ENCODE results near the gene NFATC3. TPM values are rescaled to one million over a fixed set of nuclear protein-coding genes. Genes with fewer than 3 reads are reported as not detected.

The NFATC3 gene
- total RNA-seq, result 10 to 100 TPM; 15.5 to 19.5 TPM

DNA sequence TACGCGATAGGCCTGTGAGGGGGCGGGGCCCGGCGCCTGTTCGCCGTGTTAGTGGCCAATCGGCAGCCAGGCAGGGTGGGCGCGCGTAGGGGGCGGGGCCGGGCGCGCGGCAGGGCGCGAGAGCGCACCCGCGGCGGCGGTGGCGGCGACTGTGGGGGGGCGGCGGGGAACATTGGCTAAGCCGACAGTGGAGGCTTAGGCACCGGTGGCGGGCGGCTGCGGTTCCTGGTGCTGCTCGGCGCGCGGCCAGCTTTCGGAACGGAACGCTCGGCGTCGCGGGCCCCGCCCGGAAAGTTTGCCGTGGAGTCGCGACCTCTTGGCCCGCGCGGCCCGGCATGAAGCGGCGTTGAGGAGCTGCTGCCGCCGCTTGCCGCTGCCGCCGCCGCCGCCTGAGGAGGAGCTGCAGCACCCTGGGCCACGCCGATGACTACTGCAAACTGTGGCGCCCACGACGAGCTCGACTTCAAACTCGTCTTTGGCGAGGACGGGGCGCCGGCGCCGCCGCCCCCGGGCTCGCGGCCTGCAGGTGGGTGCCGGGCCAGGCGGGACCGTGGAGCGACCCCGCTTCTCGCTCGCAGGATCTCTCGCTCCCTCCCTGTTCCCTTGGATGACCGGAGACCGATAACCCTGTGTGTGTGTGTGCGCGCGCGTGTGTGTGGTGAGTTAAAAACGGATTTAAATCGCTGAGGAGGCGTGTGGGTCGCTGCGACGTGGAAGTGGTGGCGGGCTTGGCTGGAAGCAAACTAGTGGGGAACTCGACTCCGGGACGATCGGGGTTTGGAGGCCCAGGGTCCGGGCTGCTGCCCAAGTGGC lies at the start of gene NFATC3:
Gene NFATC3 (plus strand): TSS at position 112 of the 813 bp plus-strand sequence. CDS start 312 bp downstream, at position 424.
- intact Hi-C loops (cut with DNase I), result loop anchor here (10.0 kb wide), 1 partner anchor 139 kb away; no protein-coding TSS in a partner anchor
- ATAC-seq (peak; percentile 96), DNase-seq (peak; percentile 99)
- Histone ChIP-seq H3K27me3 (no peaks in the 10 kb centered on the region), H3K9me3 (no peaks in the 10 kb centered on the region), H3K4me3 (peak within 1 kb of the TSS; percentile 94 to 97), H3K4me1 (peaks cover 40% of the 10 kb centered on the region), H3K27ac (peak within 1 kb of the TSS; percentile 85 to 98 (median 90)), H3K36me3 (replicated peaks in 1 of 2; ENCODE audit: insufficient read depth in 1 of 2, low read depth in 2 of 2) (no peaks in the 10 kb centered on the region)
- WGBS, 2 donors, result 0% methylated on average over 1 to 87 of the region's 104 CpGs
- TF ChIP-seq POLR2A (IDR thresholded peaks at IDR 0.05), result peak; percentile 61 to 72 (median 64)
- TF ChIP-seq, protein P1, sequence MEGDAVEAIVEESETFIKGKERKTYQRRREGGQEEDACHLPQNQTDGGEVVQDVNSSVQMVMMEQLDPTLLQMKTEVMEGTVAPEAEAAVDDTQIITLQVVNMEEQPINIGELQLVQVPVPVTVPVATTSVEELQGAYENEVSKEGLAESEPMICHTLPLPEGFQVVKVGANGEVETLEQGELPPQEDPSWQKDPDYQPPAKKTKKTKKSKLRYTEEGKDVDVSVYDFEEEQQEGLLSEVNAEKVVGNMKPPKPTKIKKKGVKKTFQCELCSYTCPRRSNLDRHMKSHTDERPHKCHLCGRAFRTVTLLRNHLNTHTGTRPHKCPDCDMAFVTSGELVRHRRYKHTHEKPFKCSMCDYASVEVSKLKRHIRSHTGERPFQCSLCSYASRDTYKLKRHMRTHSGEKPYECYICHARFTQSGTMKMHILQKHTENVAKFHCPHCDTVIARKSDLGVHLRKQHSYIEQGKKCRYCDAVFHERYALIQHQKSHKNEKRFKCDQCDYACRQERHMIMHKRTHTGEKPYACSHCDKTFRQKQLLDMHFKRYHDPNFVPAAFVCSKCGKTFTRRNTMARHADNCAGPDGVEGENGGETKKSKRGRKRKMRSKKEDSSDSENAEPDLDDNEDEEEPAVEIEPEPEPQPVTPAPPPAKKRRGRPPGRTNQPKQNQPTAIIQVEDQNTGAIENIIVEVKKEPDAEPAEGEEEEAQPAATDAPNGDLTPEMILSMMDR (IDR thresholded peaks at IDR 0.05), result peak in 1 of 7 experiments; percentile 25

GRCh38 chr16:68037841-68038597 lies 47.2 kb upstream of the NFATC3 start:
- Histone ChIP-seq H3K4me3 (no peak overlapping the region), H3K36me3 (replicated peaks in 1 of 2; ENCODE audit: insufficient read depth in 1 of 2, low read depth in 2 of 2) (peaks cover 0 to 2% of the 10 kb centered on the region in 2 donors), H3K4me1 (no peaks in the 10 kb centered on the region), H3K9me3 (no peaks in the 10 kb centered on the region), H3K27ac (peak overlapping the region in 1 of 4 donors; percentile 24), H3K27me3 (no peaks in the 10 kb centered on the region)
- TF ChIP-seq, protein P1 (IDR thresholded peaks at IDR 0.05), result no peak
- no peak for TF ChIP-seq POLR2A (IDR thresholded peaks at IDR 0.05)
- ATAC-seq, result no peak
- WGBS, 2 donors, result 86 to 89% methylated on average over 8 to 9 of the region's 9 CpGs
- no peak for DNase-seq
- intact Hi-C loops (cut with DNase I), result no loop called here

- Histone ChIP-seq H3K27me3 (no peaks in the 10 kb centered on the region), H3K4me1 (no peaks in the 10 kb centered on the region), H3K4me3 (no peak overlapping the region), H3K9me3 (no peaks in the 10 kb centered on the region), H3K27ac (no peak overlapping the region), H3K36me3 (replicated peaks in 1 of 2; ENCODE audit: insufficient read depth in 1 of 2, low read depth in 2 of 2) (peaks cover 0 to 2% of the 10 kb centered on the region in 2 donors)
- WGBS, 2 donors, result 60 to 62% methylated on average over 13 to 14 of the region's 14 CpGs
- DNase-seq (peak; percentile 85 to 91 (median 86)), ATAC-seq (peak; percentile 94)
- TF ChIP-seq POLR2A (IDR thresholded peaks at IDR 0.05), result no peak
- TF ChIP-seq, protein P1 (IDR thresholded peaks at IDR 0.05), result peak; percentile 71 to 87 (median 79)
- intact Hi-C loops (cut with DNase I), result loop anchor here (10.0 kb wide), 1 partner anchor 226 kb away; no protein-coding TSS in a partner anchor
Measured at GRCh38 chr16:68040506-68041288, 44.5 kb upstream of the NFATC3 start.

DNA sequence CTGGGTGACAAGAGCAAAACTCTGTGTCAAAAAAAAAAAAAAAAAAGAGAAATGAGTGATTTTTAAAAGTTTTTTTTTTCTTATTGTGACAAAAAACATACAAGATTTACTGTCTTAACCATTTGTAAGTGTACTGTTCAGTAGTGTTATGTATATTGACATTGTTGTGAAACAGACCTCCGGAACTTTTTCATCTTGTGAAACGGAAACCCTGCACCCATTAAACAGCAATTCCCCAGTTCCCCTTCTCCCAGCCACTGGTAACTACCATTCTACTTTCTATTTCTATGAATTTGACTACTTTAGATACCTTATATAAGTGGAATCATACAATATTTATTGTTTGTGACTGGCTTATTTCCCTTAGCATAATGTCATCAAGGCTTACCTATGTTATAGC lies 43.4 kb upstream of the NFATC3 start:
- TF ChIP-seq POLR2A (IDR thresholded peaks at IDR 0.05), result no peak
- no peak for ATAC-seq
- intact Hi-C loops (cut with DNase I), result loop anchor here (10.0 kb wide), 1 partner anchor 227 kb away; no protein-coding TSS in a partner anchor

More for the DNA sequence above, 43.4 kb upstream of the NFATC3 start:
- Histone ChIP-seq H3K4me1 (no peaks in the 10 kb centered on the region), H3K9me3 (no peaks in the 10 kb centered on the region), H3K27me3 (no peaks in the 10 kb centered on the region), H3K36me3 (replicated peaks in 1 of 2; ENCODE audit: insufficient read depth in 1 of 2, low read depth in 2 of 2) (peaks cover 0 to 2% of the 10 kb centered on the region in 2 donors), H3K27ac (peak overlapping the region in 1 of 4 donors; percentile 18), H3K4me3 (no peak overlapping the region)
- WGBS, 2 donors, result 79 to 91% methylated on average over 2 of the region's 2 CpGs
- no peak for DNase-seq

Data from body of pancreas (tissue), 4 donors.